HT-29 (cell line): ENCODE data around the gene NSUN2. TPM values are rescaled to one million over a fixed set of nuclear protein-coding genes. Genes with fewer than 3 reads are reported as not detected.
"Not testable (repeated sequence)": the region's sequence is repeated elsewhere in the genome, so short reads cannot be mapped to it uniquely, and the experiment has no call there.

ENCODE experiments used
- DNase-seq: peaks from one replicate; pipeline ENCODE4 v3.0.0-alpha.2; 2015; ENCODE audit warnings: low spot score
- total RNA-seq: library from RNA; depleted of rRNA; stranded (reverse); fragments of >200 nt; shearing (Covaris generic); gene quantifications from 2 replicates; pipeline ENCODE4 v1.2.3, GENCODE V29; 2014; rRNA removed

Gene NSUN2
- 76.7 and 83.3 TPM in 2 replicates for total RNA-seq

DNA sequence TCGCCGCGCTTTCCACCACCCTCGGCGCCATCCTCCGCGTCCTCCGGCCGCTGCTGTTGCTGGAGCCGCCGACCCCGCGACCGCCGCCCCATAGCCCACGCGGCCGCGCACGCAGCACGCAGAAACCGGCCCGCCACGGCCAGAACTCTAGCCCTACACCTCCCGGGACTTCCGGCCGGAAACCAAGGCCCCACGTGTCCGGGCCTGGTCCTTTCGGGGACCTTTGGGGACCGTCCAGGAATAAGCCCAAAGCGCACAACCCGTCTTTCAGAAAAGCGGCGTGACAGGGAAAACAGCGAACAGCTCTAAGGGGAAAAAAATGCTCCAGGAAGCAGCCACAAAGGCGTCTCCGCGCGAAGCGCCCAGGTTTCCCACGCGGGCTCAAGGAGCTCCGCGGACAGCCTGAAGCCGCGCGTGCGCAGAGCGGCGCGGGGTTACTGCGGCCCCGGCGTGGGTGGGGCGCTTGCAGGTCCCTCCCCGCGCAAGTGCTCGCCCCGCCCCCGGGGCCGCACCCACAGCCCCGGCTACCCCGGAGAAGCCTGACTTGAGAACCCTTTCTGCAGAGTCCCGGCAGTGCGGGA lies at the start of gene NSUN2, which contains the start of gene SRD5A1:
TSS of gene NSUN2 (minus strand) at position 157 of the 581 bp plus-strand sequence. CDS start at position 92, 65 bp downstream.
TSS of gene SRD5A1 (plus strand) at position 553 of the 581 bp plus-strand sequence. CDS start 137 bp downstream, outside the sequence.
- peak; percentile 91 for DNase-seq

DNA sequence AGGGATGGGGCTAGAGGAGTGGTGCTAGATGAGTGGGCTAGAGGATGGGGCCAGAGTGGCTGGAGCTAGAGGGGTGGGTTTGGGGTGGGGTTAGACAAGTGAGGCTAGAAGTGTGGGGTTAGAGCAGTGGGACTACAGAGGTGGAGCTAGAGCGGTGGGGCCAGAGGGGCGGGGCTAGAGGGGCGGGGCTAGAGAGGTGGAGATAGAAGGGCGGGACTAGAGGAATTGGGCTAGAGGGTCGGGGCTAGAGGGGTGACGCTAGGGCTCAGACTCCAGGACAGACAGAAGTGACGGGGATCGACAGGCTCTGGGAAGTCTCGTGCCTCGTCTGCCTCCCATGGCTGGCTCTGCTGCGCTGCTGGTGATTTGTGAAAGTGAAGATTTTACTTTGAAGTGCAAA lies 49.4 kb upstream of the NSUN2 start:
- no peak for DNase-seq

DNA sequence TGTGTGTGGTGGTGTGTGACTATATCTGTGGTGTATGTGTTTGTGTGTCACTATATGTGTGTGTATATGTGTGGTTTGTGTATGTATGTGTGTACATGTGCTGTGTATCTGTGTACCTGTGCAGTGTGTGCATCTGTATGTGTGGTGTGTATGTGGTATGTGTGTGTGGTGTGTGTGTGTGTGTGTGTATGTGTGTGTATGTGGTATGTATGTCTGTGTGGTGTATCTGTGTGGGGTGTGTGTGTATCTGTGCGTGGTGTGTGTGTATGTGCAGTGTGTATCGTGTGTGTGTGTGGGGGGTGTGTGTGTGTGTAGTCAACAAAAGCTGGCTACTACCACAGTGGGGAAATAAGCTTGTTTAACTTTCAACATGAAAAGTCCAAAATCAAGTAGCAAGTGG lies 48.8 kb upstream of the NSUN2 start:
- DNase-seq = no peak

DNA sequence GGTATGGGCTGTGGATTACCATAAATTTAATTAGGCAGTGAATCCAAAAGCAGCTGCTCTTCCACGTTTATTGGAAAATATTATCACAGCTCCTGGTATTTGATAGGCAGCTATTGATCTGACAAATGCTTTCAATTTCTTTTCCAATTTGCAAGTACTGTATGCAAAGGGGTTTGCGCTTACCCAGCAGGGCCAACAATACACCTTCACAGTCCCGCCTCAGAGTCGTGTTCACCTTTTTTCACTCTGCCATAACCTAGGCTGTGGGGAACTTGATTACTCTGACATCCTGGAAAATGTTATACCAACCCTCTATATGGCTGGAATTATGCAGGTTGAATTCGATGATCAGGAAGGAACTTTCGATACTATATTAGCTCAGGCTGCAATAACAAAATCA lies 48.1 kb upstream of the NSUN2 start:
- no peak for DNase-seq

DNA sequence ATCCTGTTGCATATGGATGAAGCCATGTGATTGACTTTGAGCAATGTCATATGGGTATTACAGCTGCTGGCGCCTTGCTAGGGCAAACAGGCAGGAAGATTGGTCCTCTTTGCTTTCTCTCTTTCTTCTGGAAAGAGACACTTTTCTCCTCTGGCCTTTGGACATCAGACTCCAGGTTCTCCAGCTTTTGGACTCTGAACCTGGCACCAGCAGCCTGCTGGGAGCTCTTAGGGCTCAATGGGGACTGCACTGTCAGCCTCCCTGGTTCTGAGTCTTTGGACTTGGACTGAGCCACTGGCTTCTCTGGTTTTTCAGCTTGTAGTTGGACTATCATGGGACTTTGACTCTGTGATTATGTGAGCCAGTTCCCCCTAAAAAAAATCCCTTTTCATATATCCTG lies 45.5 kb upstream of the NSUN2 start:
- no peak for DNase-seq

DNA sequence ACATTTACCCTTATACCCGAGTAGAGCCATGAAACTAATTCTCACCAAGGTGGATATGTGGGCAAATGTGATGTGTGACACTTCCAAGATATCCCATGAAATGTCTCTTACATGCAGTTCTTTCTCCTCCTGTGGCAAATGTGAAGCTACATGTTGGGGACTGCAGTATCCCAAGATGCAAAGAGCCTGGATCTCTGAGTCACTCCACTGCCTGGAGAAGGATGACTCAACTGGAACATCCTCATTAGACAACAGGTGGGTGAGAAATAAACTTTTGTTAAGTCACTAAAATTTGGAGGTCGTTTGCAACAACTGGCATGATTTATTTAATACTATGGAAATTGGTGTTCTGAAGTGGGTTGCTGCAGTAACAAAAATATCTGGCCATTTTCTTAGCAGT lies 43.9 kb upstream of the NSUN2 start:
- no peak for DNase-seq

DNA sequence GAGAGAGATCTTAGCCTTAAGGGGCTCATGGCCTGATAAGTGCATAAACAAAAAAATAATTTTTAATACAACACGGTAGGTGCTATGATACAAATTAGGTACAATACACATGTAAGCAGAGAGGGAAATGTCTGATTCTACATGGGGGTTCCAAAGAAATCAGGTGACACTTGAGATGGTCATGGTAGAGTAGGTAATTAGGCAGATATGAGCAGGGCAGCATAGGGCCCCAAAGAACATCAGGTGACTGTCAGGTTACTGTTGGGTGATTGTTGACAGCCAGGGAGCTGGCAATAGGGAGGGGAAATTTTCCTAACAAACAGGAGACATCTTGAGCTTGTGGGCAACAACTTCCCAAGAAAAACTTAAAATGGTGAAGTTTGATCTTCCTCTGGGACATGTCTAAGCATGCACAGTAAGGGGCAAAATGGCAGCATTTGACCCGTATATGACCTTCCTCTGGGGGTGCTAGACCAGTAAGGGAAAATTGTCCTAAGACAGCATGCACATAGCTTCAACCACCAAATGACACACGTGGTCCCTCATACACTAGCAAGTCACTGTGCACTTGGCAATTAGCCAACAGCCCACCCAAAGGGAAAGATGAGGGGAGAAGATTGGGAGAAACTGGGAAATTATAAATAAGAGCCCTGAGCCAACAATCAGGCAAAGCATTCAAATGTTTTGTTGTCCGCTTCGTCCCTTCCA lies 43.1 kb upstream of the NSUN2 start:
- peak; percentile 12 for DNase-seq

DNA sequence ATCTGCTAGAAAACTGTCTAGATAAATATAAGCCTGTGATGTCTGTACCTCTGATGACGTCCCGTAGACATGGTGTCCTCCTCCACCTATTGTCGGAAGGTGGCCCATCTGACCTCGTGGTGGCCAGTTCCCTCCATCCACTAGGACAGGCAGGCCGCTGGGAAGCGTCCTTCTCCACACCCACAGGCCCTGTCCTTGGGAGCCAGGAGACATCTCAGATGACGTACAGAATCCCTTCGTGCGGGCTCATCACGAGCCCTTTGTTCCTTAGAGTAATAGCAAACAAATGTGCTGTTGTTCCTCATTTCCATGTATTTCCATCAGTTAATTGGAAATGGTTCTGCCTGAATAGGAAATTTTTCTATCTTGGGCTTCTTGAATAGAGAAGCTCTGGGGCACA lies 42.0 kb upstream of the NSUN2 start:
- no peak for DNase-seq

DNA sequence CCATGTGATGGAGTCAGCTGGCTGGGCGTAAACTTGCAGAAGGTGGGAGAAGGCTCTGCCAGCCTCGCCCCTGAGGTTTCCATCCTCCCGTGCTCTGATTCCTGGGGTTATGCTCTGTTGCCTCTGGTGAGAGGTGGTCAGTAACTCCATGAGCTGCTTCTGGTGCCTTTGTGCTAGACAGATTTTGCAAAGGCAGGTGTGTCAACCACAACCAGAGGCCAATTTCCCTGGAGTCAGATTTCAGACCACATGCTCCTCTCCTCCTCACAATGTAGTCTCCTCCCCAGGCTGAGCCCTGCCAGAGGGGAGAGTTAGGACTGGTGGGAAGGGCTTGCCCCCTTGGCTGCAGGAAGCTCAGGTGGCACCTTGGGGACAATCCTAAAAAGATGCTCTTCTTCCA lies 41.6 kb upstream of the NSUN2 start:
- DNase-seq = no peak

DNA sequence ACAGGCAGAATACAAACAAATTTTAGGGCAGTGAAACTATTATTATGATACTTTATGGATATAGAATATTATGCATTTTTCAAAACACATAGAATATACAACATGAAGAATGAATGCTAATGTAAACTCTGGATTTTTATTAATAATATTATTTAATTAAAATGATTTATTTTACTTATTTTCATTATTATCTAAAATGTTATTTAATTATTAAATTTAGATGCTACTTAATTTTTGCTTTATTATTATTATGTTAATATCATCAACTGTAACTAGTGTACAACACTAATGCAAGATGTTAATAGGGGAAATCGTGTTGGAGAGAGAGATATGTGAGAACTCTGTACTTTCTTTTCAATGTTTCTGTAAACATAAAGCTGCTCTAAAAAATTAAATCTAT lies 41.1 kb upstream of the NSUN2 start:
- no peak for DNase-seq

DNA sequence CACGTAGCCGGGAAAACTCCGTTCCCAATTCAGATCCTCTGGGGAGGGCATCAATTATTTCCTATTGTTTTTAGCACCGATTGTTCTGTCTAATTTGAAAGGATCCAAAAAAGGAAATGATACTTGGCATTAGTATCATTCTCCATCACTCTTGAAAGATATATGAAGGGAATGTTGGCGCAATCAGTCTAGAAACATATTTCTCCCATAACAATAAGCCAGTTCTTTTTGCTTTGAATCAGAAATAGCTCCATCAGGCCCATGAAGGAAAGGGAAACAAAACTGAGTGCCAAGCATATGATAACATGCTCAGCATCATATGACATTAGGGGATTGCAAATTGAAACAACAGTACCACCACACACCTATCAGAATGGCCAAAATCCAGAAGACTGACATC lies 40.2 kb upstream of the NSUN2 start:
- DNase-seq = no peak

DNA sequence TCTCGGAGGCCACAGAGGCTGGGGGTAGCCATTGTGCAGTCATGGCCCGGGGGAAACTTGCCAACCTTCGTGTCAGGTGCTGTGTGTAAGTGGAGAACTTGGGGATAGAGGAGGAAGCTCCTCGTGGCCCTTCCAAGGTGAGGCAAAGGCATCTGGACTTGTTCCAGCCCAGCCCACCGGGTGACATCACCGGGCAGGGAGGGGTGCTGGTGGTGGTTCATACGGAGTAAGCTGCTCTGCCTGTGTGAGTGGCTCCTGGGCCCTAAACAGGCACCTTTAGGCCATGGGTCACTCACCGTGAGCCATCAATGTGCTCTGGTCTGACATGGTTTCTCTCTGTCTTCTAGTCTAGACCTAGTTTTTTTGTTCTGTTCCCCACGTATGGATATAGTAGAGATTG lies 35.9 kb upstream of the NSUN2 start:
- DNase-seq = not testable (repeated sequence)

DNA sequence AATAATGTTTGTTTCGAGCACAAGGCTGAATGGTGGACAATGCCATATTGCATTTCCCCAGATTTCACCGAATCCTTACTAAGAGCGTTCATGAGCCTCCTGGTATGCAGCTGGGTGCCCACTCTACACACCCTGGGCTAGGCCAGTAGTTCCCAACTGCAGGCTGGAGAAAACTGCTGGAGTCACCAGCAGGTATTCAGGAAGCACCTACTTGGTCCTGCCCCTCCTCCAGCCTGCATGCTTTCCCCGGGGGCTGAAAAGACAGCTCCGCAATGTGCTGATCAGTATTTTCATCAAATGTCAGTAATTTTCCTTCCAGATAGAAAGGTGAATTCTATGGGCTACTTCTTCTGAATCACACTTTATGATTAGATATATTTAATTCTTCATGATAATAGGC lies 34.8 kb upstream of the NSUN2 start:
- DNase-seq = no peak

DNA sequence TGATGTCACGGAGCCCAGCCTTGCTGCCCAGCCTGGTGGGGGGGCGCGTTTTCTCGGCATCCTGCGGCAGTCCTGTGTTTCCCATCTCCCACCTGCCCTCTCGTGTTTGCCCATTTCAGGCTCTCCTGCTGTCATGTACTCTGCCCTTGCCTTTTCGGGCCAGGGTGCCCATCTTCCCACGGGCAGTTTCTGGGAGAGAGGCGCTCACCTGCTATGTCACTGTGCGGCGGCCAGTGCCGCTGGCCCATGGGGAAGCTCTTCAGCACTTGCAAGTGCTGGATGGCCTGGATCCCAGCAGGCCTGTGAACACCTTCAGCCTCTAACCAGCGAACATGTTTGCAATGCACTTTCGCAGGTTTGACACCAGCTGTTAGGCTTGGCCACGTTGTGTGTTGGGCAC lies 33.9 kb upstream of the NSUN2 start:
- DNase-seq = no peak

DNA sequence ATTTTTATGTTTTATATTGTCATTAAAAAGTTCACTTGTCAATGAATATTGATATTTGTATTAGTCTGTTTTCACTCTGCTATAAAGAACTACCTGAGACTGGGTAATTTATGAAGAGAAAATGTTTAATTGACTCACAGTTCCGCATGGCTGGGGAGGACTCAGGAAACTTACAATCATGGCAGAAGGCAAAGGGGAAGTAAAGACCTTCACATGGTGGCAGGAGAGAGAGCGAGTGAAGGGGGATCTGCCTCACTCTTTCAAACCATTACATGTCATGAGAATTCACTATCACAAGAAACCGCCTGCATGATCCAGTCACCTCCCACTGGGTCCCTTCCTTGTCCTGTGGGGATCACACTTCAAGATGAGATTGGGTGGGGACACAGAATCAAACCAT lies 27.8 kb upstream of the NSUN2 start:
- no peak for DNase-seq

DNA sequence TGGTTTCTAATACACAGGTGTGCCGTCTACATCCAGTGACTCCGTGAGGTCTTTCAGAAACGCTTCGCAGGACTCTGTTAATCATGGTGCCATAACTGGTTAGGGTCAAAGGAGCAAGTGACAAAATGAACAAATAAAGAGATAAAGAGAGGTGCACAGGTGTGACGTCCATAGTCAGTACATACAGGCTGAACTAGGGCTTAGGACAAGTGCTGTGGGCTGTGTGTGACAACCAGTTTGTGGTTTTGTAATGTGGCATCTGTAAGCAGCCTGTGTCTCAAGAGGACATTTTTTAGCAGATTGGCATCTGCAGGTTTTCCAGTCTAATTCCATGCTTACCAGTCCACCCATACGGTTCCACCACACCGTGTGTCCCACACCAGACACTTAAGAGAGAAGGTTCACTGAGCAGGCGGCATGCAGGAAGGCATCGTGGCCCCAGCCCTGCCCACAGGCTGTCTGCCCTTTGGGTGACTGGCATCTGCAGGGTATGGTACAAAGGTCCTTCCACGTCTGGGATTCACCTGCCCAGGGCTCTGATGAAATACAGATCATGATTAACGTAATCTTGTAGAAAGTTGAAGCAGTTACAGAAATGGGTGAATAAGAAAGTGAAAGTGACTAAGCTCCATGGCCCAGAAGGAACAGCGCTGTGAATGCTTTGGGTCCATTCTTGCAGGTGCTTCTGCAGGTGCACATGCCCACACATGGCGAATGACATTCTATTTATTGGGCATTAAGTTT lies 27.3 kb upstream of the NSUN2 start:
- peak; percentile 40 for DNase-seq

DNA sequence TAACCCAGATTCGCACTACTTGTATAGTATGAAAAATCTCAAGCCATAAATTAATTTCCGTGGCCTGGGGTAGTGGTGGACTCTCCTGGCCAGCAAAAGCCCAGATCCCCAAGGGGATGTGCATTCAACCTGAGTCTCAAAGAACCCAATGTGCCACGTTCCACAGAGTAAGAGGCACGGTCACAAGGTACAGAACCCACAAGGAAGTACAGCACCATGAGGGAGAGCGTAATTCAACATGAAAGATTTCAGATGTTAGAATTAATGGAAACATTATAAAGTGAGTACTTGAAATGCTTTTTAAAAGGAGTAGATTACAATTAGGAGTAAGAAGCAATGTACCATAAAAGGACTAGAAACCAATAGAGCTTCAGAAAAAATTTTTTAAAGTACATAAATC lies 23.8 kb upstream of the NSUN2 start:
- DNase-seq = no peak

DNA sequence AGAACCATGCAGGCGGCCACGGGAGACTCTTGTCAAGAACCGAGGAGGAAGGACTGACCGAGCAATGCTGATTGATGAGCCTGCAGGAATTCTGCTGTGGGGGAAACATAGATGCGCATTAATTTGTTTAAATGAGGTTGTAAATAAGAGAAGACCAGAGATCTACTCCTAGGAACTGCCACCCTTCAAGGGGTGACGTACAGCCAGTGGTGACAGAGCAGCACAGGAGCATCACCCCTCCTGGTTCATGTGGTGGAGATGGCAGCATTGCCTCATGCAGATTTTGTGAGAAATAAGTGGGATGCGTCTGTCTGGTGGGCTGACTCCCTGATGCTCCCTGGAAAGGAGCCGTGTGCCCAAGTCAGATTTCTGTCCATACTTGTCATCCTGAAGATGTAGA lies 22.6 kb upstream of the NSUN2 start:
- no peak for DNase-seq

DNA sequence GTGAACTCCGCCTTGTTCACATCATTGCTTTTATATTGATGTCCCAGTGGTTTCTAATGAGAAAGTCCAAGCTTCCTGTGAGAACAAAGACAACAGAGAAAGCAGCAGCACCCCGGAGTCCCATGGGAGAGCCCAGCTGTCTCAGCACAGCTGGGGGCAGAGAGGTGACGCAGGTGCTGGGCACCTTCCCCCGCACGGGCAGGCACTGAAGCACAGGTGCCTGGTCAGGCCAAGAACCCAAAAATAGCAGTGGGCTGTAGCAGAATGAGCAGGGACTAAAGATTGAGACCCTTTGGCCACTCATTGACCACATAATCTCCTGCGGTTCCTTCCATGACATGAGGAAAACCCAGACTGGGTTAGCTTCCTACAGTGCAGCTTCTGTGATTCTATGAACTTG lies 19.2 kb upstream of the NSUN2 start:
- DNase-seq = no peak

DNA sequence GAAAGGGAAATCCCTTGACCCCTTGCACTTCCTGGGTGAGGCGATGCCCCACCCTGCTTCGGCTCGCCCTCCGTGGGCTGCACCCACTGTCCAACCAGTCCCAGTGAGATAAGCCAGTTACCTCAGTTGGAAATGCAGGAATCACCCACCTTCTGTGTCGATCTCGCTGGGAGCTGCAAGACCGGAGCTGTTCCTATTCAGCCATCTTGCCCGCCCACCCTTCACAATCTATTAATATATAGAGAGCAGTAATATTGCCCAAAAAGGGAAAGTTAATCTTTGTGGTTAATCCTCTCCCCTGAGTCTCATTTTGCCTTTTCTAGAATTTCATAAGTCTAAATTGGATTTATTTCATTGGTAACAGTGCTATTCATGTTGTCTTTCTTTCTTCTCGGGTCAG lies 16.8 kb upstream of the NSUN2 start:
- DNase-seq = no peak

DNA sequence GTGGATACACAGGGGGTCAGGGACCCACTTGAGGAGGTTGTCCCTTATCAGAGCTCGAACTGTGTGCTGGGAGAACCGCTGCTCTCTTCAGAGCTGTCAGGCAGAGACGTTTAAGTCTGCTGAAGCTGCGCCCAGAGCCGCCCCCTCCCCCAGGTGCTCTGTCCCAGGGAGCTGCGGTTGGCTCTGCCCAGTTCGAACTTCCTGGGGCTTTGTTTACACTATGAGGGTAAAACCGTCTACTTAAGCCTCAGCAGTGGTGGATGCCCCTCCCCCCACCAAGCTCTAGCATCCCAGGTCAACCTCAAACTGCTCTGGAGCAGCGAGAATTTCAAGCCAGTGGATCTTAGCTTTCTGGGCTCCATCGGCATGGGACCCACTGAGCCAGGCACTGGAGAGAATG lies 16.3 kb upstream of the NSUN2 start:
- DNase-seq = peak; percentile 76

DNA sequence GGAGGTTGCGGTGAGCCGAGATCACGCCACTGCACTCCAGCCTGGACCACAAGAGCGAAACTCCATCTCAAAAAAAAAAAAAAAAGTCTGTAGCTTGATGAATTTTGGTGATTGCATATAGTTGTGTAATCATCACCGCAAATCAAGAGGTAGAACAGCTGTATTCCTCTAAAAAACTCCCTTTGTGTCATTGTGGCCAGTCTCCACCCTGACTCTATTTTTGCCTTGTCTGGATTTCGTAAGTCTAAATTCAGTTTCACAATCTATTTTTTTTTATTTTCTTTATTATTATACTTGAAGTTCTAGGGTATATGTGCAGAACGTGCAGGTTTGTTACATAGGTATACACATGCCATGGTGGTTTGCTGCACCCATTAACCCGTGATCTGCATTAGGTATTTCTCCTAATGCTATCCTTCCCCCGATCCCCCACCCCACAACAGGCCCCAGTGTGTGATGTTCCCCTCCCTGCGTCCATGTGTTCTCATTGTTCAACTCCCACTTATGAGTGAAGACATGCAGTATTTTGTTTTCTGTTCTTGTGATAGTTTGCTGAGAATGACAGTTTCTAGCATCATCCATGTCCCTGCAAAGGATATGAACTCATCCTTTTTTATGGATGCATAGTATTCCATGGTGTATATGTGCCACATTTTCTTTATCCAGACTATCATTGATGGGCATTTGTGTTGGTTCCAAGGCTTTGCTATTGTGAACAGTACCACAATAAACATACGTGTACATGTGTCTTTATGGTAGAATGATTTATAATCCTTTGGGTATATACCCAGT lies 12.9 kb upstream of the NSUN2 start:
- DNase-seq = not testable (repeated sequence)
